Omental fat pad (tissue), 4 donors: ENCODE measurements around the gene MMP11. TPM values are rescaled to one million over a fixed set of nuclear protein-coding genes. Genes with fewer than 3 reads are reported as not detected.
A peak's percentile ranks its signal among the peaks of the same experiment; 100 is the strongest.

Experiments
- ATAC-seq: fragments of 150-250 bp; one replicate; pipeline ENCODE4 v1.9.1; 2016; ENCODE audit warnings: mild to moderate bottlenecking, moderate library complexity; ENCODE audit not compliant: low FRiP score
- DNase-seq: peaks from one replicate; pipeline ENCODE4 v3.0.0-alpha.2; 2019; ENCODE audit warnings: low spot score
- total RNA-seq, 4 donors: library from RNA; depleted of rRNA; stranded (reverse); fragments of >200 nt; gene quantifications; one replicate each; pipeline ENCODE4 v1.1.0, GENCODE V29; 2016
- TF ChIP-seq, protein P1 (sequence below), 3 donors: fragments of 450-650 bp; IDR thresholded peaks; one replicate each; pipeline ENCODE4 v1.5.1; 2016 to 2017; ENCODE audit warnings: antibody characterized with exemption in 3 of 3, mild to moderate bottlenecking in 3 of 3, moderate library complexity in 2 of 3

MMP11 gene
- total RNA-seq, 4 donors from 2014 or later, result 0.79 to 3.1 (median 2.1) TPM; not detected in 1

DNA sequence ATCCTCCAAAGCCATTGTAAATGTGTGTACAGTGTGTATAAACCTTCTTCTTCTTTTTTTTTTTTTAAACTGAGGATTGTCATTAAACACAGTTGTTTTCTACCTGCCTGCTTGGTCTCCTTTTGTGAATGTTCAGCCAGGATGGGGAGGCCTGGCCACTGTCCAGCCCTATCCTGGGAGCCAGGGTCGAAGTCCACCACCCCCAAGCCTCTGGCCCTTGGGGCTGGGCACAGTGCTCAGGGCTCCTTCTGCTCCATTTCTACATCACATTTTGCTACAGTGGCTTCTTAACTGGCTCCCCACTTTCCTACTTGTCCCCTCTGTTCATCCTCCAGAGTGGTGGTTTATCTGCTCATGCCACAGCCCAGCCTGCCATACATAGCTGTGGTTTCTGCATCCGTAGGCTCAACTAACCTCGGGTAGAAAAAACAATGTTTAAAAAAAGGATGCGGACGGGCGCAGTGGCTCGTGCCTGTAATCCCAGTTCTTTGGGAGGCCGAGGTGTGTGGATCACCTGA lies 11.6 kb downstream of the MMP11 start:
- TF ChIP-seq, protein P1, sequence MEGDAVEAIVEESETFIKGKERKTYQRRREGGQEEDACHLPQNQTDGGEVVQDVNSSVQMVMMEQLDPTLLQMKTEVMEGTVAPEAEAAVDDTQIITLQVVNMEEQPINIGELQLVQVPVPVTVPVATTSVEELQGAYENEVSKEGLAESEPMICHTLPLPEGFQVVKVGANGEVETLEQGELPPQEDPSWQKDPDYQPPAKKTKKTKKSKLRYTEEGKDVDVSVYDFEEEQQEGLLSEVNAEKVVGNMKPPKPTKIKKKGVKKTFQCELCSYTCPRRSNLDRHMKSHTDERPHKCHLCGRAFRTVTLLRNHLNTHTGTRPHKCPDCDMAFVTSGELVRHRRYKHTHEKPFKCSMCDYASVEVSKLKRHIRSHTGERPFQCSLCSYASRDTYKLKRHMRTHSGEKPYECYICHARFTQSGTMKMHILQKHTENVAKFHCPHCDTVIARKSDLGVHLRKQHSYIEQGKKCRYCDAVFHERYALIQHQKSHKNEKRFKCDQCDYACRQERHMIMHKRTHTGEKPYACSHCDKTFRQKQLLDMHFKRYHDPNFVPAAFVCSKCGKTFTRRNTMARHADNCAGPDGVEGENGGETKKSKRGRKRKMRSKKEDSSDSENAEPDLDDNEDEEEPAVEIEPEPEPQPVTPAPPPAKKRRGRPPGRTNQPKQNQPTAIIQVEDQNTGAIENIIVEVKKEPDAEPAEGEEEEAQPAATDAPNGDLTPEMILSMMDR (IDR thresholded peaks at IDR 0.05), result no peak
- no peak for DNase-seq
- ATAC-seq, result no peak

- TF ChIP-seq, protein P1 (IDR thresholded peaks at IDR 0.05), result no peak
- DNase-seq (no peak), ATAC-seq (no peak)
Observed at GRCh38 chr22:23786261-23786710, 13.6 kb downstream of the MMP11 start.

- ATAC-seq (peak; percentile 88), DNase-seq (peak; percentile 78)
- TF ChIP-seq, protein P1 (IDR thresholded peaks at IDR 0.05), result no peak
Observed at GRCh38 chr22:23786752-23787599, 14.3 kb downstream of the MMP11 start, which contains the start of gene SMARCB1. Gene SMARCB1, plus strand, starts transcription at chr22:23786966. Its CDS starts 204 bp downstream, at chr22:23787170.

DNA sequence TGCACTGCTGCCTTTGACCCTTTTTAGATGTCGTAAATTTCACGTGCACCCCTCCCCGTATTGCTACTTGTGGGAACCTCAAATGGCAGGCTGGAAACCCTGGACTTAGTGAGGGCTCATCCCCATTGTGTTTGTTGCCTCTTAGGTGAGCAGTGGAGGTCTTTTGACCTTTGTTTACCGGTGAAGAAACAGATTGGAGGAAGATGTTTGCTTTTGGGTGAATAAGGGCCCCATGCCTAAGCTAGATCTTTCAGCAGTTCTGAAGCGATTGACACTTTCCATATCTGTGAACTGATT lies 14.9 kb downstream of the MMP11 start:
- no peak for ATAC-seq
- DNase-seq, result no peak
- TF ChIP-seq, protein P1 (IDR thresholded peaks at IDR 0.05), result no peak

GRCh38 chr22:23787910-23788309 lies 15.3 kb downstream of the MMP11 start:
- DNase-seq (no peak), ATAC-seq (no peak)
- TF ChIP-seq, protein P1 (IDR thresholded peaks at IDR 0.05), result no peak

DNA sequence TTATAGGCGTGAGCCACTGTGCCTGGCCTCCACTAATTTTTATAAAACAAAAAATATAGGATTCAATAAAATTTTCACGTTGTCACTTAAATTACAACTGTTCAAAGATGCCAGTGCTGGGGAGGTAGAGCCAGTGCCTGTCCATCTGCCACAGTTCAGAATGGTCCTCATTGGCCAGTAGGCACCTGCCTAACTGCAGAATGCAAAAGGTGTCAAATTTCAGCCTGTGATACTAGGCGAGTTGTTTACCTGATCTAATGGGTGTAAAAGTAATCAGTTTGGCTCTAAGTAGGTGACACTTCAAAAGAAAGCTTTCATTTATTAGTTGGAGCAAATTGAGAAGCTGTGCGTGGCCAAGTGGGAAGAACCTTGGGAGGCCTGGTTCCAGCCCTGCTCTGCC lies 16.5 kb downstream of the MMP11 start:
- ATAC-seq, result no peak
- TF ChIP-seq, protein P1 (IDR thresholded peaks at IDR 0.05), result no peak
- DNase-seq, result no peak

- no peak for ATAC-seq
- DNase-seq, result no peak
- TF ChIP-seq, protein P1 (IDR thresholded peaks at IDR 0.05), result no peak
Observed at GRCh38 chr22:23789638-23790037, 17.0 kb downstream of the MMP11 start.
